ENCODE results near the gene CACNA1B.

- no peak for TF ChIP-seq CTCF (IDR thresholded peaks at IDR 0.05)
- no peak for TF ChIP-seq POLR2A (IDR thresholded peaks at IDR 0.05)
Observed at GRCh38 chr9:137978262-137978714, 100.7 kb downstream of the CACNA1B start.
